ENCODE measurements around the gene FAM135A.
A peak's percentile ranks its signal among the peaks of the same experiment; 100 is the strongest.
"Not testable (repeated sequence)": the region's sequence is repeated elsewhere in the genome, so short reads cannot be mapped to it uniquely, and the experiment has no call there.

FAM135A gene

GRCh38 chr6:70547905-70548304 lies 134.6 kb downstream of the FAM135A start:
- DNase-seq (ENCODE audit: low spot score): no peak

- no peak for DNase-seq (ENCODE audit: low spot score)
Measured at GRCh38 chr6:70549327-70549726, 136.0 kb downstream of the FAM135A start.

GRCh38 chr6:70551566-70551965 lies 138.3 kb downstream of the FAM135A start:
- DNase-seq (ENCODE audit: low spot score): no peak

GRCh38 chr6:70552286-70552940 lies 139.1 kb downstream of the FAM135A start:
- not testable (repeated sequence) for DNase-seq (ENCODE audit: low spot score)

- no peak for DNase-seq (ENCODE audit: low spot score)
Measured at GRCh38 chr6:70552974-70553373, 139.7 kb downstream of the FAM135A start.

GRCh38 chr6:70557998-70558397 lies 144.7 kb downstream of the FAM135A start:
- DNase-seq (ENCODE audit: low spot score): no peak

- DNase-seq (ENCODE audit: low spot score): not testable (repeated sequence)
Measured at GRCh38 chr6:70562401-70562800, 149.1 kb downstream of the FAM135A start.

- DNase-seq (ENCODE audit: low spot score): no peak
Measured at GRCh38 chr6:70563530-70563929, 150.2 kb downstream of the FAM135A start.

GRCh38 chr6:70566751-70567382 lies 153.6 kb downstream of the FAM135A start, which contains the start of gene SDHAF4:
Gene SDHAF4, plus strand, starts transcription at chr6:70566930. Its CDS starts 11 bp downstream, at chr6:70566941.
- peak; percentile 98 for DNase-seq (ENCODE audit: low spot score)

- no peak for DNase-seq (ENCODE audit: low spot score)
Measured at GRCh38 chr6:70574643-70575042, 161.3 kb downstream of the FAM135A start.

- DNase-seq (ENCODE audit: low spot score): no peak
Measured at GRCh38 chr6:70575899-70576495, 162.7 kb downstream of the FAM135A start.

- DNase-seq (ENCODE audit: low spot score): no peak
Measured at GRCh38 chr6:70586114-70586513, 172.8 kb downstream of the FAM135A start.

GRCh38 chr6:70590400-70590799 lies 177.1 kb downstream of the FAM135A start:
- DNase-seq (ENCODE audit: low spot score): no peak

GRCh38 chr6:70592391-70593117 lies 179.2 kb downstream of the FAM135A start:
- DNase-seq (ENCODE audit: low spot score): no peak

- no peak for DNase-seq (ENCODE audit: low spot score)
Measured at GRCh38 chr6:70593118-70593486, 179.8 kb downstream of the FAM135A start.

- DNase-seq (ENCODE audit: low spot score): no peak
Measured at GRCh38 chr6:70599187-70599586, 185.9 kb downstream of the FAM135A start.

- no peak for DNase-seq (ENCODE audit: low spot score)
Measured at GRCh38 chr6:70601014-70601413, 187.7 kb downstream of the FAM135A start.

GRCh38 chr6:70604254-70604653 lies 190.9 kb downstream of the FAM135A start:
- DNase-seq (ENCODE audit: low spot score): no peak

GRCh38 chr6:70607371-70607770 lies 194.1 kb downstream of the FAM135A start:
- DNase-seq (ENCODE audit: low spot score): not testable (repeated sequence)

- DNase-seq (ENCODE audit: low spot score): not testable (repeated sequence)
Measured at GRCh38 chr6:70609181-70609580, 195.9 kb downstream of the FAM135A start.
